Neural cell (in vitro differentiated cells): ENCODE data around the gene OGFR. TPM values are rescaled to one million over a fixed set of nuclear protein-coding genes. Genes with fewer than 3 reads are reported as not detected.

Experiments
- H2AFZ ChIP-seq: fragments of 200-600, 300-800 bp; sonication (generic), shearing (Covaris generic); 2 replicates; pipeline ENCODE4 v1.6.0; 2014; ENCODE audit warnings: low read depth, mild to moderate bottlenecking, antibody characterized with exemption, low read length, moderate library complexity
- H3F3A ChIP-seq: fragments of 200-600 bp; shearing (Covaris generic); 2 replicates; pipeline ENCODE4 v1.6.1; 2016; ENCODE audit warnings: mild to moderate bottlenecking, moderate library complexity, mixed read lengths, antibody characterized with exemption, low read length; ENCODE audit not compliant: insufficient read depth, poor library complexity, severe bottlenecking
- H3K27ac ChIP-seq: fragments of 200-600, 300-800 bp; sonication (generic), shearing (Covaris generic); 2 replicates; pipeline ENCODE4 v1.5.1; 2014; ENCODE audit warnings: mild to moderate bottlenecking, low read length, moderate library complexity
- H3K27me3 ChIP-seq: fragments of 300-800, 200-600 bp; sonication (generic), shearing (Covaris generic); 2 replicates; pipeline ENCODE4 v1.6.0; 2014; ENCODE audit warnings: mild to moderate bottlenecking, low read depth, low read length, moderate library complexity; ENCODE audit not compliant: insufficient read depth
- H3K36me3 ChIP-seq: fragments of 300-800, 200-600 bp; sonication (generic), shearing (Covaris generic); 2 replicates; pipeline ENCODE4 v1.5.1; 2014; ENCODE audit warnings: mild to moderate bottlenecking, antibody characterized with exemption, low read length, moderate library complexity; ENCODE audit not compliant: insufficient read depth
- H3K4me2 ChIP-seq: fragments of 300-800, 200-600 bp; sonication (generic), shearing (Covaris generic); 2 replicates; pipeline ENCODE4 v1.6.0; 2014; ENCODE audit warnings: mild to moderate bottlenecking, low read length
- H3K4me3 ChIP-seq: fragments of 300-800, 200-600 bp; sonication (generic), shearing (Covaris generic); 2 replicates; pipeline ENCODE4 v1.5.1; 2014; ENCODE audit warnings: mild to moderate bottlenecking, low read length, moderate library complexity
- H3K79me2 ChIP-seq: fragments of 200-600 bp; shearing (Covaris generic); replicated peaks from 2 replicates; pipeline ENCODE4 v1.6.0; 2014; ENCODE audit warnings: mild to moderate bottlenecking, low read length, moderate library complexity; ENCODE audit not compliant: insufficient read depth
- H3K9ac ChIP-seq: fragments of 300-800, 200-600 bp; sonication (generic), shearing (Covaris generic); 2 replicates; pipeline ENCODE4 v1.6.1; 2016; ENCODE audit warnings: mild to moderate bottlenecking, low read length, mixed read lengths
- H3K9me2 ChIP-seq: fragments of 200-600 bp; shearing (Covaris generic); 2 replicates; pipeline ENCODE4 v1.6.1; 2016; ENCODE audit warnings: mild to moderate bottlenecking, low read length, mixed read lengths; ENCODE audit not compliant: insufficient read depth
- H3K9me3 ChIP-seq: fragments of 200-600, 300-800 bp; sonication (generic), shearing (Covaris generic); 2 replicates; pipeline ENCODE4 v1.6.1; 2016; ENCODE audit warnings: mild to moderate bottlenecking, mixed run types, low read length, moderate library complexity, mixed read lengths
- H4K20me1 ChIP-seq: fragments of 200-600 bp; shearing (Covaris generic); 2 replicates; pipeline ENCODE4 v1.6.1; 2016; ENCODE audit warnings: mild to moderate bottlenecking, mixed run types; ENCODE audit not compliant: insufficient read depth
- EP300 ChIP-seq: fragments of 450-650 bp; conservative IDR thresholded peaks from 2 replicates; pipeline ENCODE4 v1.6.1; 2014; ENCODE audit warnings: antibody characterized with exemption, mild to moderate bottlenecking, moderate library complexity; ENCODE audit not compliant: poor library complexity, severe bottlenecking
- EZH2 ChIP-seq: fragments of 200-600, 300-800 bp; shearing (Covaris generic), sonication (generic); IDR thresholded peaks from 2 replicates; pipeline ENCODE4 v1.6.1; 2014; ENCODE audit warnings: antibody characterized with exemption, low read length, borderline replicate concordance, mild to moderate bottlenecking; ENCODE audit not compliant: insufficient read depth, poor library complexity, severe bottlenecking
- MXI1 ChIP-seq: fragments of 450-650 bp; conservative IDR thresholded peaks from 2 replicates; pipeline ENCODE4 v1.6.1; 2014; ENCODE audit warnings: antibody characterized with exemption, mild to moderate bottlenecking; ENCODE audit not compliant: poor library complexity, severe bottlenecking
- POLR2AphosphoS5 ChIP-seq: IDR thresholded peaks from 2 replicates; pipeline ENCODE4 v1.6.1; 2012
- RAD21 ChIP-seq: fragments of 450-650 bp; conservative IDR thresholded peaks from 2 replicates; pipeline ENCODE4 v1.6.1; 2014; ENCODE audit warnings: antibody characterized with exemption, mild to moderate bottlenecking, moderate library complexity
- SMC3 ChIP-seq: fragments of 450-650 bp; conservative IDR thresholded peaks from 2 replicates; pipeline ENCODE4 v1.6.1; 2014; ENCODE audit warnings: antibody characterized with exemption, mild to moderate bottlenecking, moderate library complexity; ENCODE audit not compliant: poor library complexity
- TAF1 ChIP-seq: IDR thresholded peaks from 2 replicates; pipeline ENCODE4 v1.6.1; 2012; ENCODE audit warnings: low read depth
- polyA plus RNA-seq: library from polyadenylated mRNA; depleted of rRNA; stranded (reverse); fragments of >200 nt; gene quantifications from 2 replicates; pipeline ENCODE4 v1.2.3, GENCODE V29; 2014
- TF ChIP-seq, protein P1 (sequence below): IDR thresholded peaks from 2 replicates; pipeline ENCODE4 v1.6.1; 2012; ENCODE audit warnings: borderline replicate concordance
- TF ChIP-seq, protein P2 (sequence below): fragments of 450-650 bp; IDR thresholded peaks from 2 replicates; pipeline ENCODE4 v1.5.1; 2014; ENCODE audit warnings: antibody characterized with exemption, mild to moderate bottlenecking, moderate library complexity; ENCODE audit not compliant: poor library complexity, severe bottlenecking

The OGFR gene
- polyA plus RNA-seq, 1 donor from 2014 or later = 15.6 TPM

DNA sequence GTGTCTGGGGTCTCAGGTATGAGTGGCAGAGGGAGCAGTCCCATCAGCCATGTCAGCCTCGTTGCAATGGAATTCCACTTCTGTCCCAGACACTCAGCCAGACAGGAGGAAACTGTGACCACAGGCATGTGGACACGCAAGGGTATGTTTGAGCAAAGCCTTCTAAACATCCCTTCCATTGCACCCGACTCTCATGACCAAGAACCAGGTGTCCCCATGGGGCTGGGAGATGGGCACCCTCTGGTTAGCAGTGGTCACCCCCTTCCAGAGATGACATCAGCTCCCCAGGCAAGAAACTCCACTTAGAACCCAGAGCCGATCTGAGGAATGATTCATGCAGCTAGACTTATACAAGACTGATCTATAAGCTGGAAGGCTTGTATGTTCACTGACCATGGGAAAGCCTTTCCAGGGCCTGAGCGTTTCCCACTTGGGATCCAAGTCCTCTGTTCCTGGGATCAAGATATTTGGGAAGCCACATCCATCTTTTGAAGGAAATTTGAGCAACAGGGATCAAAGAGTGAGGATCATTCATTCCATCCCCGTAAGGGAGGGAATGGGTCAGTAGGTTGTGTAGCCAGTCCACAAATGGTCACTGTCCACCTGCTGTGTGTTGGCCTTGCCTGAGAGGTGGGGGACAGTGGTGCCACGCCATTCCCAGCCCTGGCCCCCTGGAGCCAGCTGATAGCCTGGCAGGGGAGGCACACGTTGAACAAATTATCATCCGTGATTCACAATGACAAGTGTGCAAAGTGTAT, 12.3 kb upstream of the OGFR start:
- Histone ChIP-seq H3K4me2 (no peak overlapping the region), H3K27me3 (no peaks in the 10 kb centered on the region), H4K20me1 (no peaks in the 10 kb centered on the region), H2AFZ (no peak overlapping the region), H3K9ac (no peak overlapping the region), H3K36me3 (no peaks in the 10 kb centered on the region), H3F3A (no peaks in the 10 kb centered on the region), H3K27ac (no peak overlapping the region), H3K4me3 (no peak overlapping the region), H3K9me2 (no peaks in the 10 kb centered on the region), H3K9me3 (no peaks in the 10 kb centered on the region), H3K79me2 (peaks cover 3% of the 10 kb centered on the region)
- TF ChIP-seq SMC3 (no peak), EZH2 (no peak), RAD21 (no peak), EP300 (no peak), POLR2AphosphoS5 (no peak), TAF1 (no peak), MXI1 (no peak)
- TF ChIP-seq, protein P1, sequence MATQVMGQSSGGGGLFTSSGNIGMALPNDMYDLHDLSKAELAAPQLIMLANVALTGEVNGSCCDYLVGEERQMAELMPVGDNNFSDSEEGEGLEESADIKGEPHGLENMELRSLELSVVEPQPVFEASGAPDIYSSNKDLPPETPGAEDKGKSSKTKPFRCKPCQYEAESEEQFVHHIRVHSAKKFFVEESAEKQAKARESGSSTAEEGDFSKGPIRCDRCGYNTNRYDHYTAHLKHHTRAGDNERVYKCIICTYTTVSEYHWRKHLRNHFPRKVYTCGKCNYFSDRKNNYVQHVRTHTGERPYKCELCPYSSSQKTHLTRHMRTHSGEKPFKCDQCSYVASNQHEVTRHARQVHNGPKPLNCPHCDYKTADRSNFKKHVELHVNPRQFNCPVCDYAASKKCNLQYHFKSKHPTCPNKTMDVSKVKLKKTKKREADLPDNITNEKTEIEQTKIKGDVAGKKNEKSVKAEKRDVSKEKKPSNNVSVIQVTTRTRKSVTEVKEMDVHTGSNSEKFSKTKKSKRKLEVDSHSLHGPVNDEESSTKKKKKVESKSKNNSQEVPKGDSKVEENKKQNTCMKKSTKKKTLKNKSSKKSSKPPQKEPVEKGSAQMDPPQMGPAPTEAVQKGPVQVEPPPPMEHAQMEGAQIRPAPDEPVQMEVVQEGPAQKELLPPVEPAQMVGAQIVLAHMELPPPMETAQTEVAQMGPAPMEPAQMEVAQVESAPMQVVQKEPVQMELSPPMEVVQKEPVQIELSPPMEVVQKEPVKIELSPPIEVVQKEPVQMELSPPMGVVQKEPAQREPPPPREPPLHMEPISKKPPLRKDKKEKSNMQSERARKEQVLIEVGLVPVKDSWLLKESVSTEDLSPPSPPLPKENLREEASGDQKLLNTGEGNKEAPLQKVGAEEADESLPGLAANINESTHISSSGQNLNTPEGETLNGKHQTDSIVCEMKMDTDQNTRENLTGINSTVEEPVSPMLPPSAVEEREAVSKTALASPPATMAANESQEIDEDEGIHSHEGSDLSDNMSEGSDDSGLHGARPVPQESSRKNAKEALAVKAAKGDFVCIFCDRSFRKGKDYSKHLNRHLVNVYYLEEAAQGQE = no peak
- TF ChIP-seq, protein P2, sequence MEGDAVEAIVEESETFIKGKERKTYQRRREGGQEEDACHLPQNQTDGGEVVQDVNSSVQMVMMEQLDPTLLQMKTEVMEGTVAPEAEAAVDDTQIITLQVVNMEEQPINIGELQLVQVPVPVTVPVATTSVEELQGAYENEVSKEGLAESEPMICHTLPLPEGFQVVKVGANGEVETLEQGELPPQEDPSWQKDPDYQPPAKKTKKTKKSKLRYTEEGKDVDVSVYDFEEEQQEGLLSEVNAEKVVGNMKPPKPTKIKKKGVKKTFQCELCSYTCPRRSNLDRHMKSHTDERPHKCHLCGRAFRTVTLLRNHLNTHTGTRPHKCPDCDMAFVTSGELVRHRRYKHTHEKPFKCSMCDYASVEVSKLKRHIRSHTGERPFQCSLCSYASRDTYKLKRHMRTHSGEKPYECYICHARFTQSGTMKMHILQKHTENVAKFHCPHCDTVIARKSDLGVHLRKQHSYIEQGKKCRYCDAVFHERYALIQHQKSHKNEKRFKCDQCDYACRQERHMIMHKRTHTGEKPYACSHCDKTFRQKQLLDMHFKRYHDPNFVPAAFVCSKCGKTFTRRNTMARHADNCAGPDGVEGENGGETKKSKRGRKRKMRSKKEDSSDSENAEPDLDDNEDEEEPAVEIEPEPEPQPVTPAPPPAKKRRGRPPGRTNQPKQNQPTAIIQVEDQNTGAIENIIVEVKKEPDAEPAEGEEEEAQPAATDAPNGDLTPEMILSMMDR = no peak

DNA sequence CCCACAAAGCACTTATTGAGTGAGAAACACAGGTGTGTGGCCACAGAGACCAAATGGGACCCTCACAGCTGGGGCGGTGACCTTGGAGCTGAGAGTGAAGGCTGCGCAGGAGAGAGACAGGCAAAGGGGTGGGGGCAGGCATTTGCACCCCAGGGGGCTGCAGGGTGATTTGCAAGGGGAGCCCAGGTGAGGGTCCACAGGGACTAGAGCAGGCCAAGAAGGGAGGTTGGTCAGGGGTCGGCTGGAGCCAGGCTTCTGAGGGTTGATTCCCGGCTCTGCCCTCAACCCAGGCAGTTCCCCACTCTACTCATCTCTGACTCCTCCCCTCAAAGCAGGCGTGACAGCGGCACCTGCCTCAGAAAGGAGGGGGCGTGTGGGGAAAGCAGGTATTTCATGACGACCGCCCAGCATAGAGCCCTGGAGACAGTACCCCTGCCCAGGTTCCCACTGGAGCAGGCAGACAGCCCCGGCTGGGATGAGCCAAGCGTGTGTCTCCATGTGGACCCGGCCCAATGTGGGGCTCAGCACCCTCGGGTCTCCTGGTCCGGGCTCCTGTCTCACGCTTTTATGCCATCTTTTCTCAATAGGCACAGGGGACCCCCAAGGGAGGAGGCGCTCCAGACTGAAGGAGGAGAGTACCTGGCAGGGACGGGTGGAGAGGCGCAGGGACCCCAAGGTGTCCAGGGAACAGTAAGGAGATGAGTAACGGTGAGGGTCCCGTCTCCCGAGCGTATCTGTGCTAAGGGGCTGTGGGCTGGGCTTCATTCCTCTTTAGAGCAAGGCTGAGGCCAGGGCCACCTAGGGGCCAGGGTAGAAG, 11.5 kb upstream of the OGFR start:
- Histone ChIP-seq H3F3A (no peaks in the 10 kb centered on the region), H3K9me2 (no peaks in the 10 kb centered on the region), H3K27me3 (no peaks in the 10 kb centered on the region), H3K9me3 (no peaks in the 10 kb centered on the region), H3K27ac (no peak overlapping the region), H3K4me3 (no peak overlapping the region), H3K79me2 (peaks cover 3% of the 10 kb centered on the region), H3K36me3 (no peaks in the 10 kb centered on the region), H2AFZ (no peak overlapping the region), H3K4me2 (no peak overlapping the region), H3K9ac (no peak overlapping the region), H4K20me1 (no peaks in the 10 kb centered on the region)
- TF ChIP-seq, protein P2 = no peak
- TF ChIP-seq RAD21 = no peak
- no peak for TF ChIP-seq EP300
